DMS79 treated with DMSO at 0.1 percent for 48 hours (cell line): Measurements from ENCODE around the gene GPRASP2.

Experiments
- DNase-seq: peaks from one replicate; lab custom pipeline; 2025; lab: John Stamatoyannopoulos, UW

GPRASP2 gene

DNA sequence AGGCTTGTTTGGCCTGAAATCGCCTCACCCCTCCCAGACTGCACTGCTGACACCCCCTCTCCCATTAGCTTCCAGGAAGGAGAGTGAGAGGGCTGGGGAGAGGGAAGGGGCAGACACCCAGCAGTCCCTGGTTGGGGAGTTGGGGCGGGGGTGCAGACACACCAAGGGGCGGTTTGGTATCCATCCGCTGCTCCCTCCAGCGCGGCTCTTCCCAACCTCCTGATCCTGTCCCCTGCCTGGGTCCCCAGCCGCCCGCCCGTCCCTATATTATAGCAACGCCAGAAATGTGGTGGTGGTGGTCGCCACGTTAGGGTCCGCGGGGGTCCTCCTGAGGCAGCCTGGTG is 33.2 kb downstream of the GPRASP2 start:
- DNase-seq: no peak

DNA sequence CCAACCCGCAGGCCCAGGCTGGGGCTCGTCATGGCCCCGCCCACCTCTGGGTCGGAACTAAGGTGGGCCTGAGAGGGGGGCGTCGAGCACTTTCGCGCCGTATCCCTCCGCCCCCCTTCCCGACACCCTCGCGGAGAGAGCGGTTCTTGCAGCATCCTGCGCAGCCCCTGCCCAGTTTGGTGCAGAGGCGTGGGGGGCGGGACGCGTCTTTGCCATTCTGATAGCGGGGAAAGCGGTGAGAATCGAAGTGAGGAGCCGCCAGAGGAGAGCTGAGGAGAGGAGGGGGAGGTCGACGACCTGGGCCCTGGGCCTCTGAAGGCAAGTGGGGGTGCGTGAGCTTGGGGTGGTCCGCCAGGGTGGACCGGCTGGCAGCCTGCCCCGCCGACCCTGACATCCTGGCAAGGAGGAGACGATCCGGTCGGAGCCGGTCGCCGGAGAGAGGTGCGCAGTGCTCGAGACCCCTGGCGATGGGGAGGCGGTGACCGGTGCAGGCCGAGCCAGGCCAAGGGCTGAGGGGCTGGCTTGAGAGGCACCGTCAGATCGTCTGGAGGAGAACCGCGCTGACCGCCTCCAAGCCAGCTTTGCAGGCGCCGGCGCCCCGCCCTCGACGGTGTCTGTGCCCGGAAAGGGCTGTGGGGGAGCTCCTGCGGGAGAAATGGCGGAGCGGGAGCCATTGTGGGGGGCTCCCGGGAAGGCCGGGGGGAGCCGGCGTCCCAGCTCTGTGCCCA is 33.8 kb downstream of the GPRASP2 start:
- DNase-seq: no peak

DNA sequence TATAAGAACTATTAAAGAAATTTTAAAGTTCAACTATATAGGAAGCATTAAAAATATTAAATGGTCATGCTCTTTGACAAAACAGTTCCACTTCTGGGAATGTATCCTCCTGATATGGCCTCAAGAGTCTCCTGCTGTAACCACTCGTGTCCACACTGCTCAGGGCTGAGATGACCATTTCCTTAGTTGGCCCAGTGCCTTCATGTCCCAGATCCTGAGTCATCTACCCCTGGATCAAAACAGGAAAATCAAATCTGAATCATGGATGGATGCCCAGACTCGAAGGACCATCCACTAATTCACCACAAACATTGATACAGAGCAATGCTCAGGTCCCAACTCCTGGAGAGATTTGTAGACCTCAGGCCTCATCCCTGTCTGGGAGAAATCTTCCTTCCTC is 53.0 kb downstream of the GPRASP2 start:
- no peak for DNase-seq

DNA sequence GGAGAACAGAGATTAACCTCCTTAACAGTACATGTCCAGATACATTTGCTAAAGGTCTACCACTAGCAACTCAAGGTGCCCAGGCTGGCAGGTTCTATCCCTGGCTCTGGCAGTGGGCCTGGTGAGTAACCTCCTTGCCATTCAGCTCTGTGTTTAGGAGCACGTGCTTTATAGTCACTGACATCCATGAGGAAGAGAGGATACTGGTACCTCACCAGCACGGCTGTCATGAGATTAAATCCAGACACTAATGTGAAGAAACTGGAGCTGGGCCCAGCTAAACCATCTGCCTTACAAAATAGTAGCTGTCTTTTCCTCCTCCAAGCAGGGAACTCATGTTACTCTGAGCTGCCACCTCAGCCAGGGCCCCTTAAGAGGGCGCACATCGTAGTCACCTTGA is 53.6 kb downstream of the GPRASP2 start:
- no peak for DNase-seq

DNA sequence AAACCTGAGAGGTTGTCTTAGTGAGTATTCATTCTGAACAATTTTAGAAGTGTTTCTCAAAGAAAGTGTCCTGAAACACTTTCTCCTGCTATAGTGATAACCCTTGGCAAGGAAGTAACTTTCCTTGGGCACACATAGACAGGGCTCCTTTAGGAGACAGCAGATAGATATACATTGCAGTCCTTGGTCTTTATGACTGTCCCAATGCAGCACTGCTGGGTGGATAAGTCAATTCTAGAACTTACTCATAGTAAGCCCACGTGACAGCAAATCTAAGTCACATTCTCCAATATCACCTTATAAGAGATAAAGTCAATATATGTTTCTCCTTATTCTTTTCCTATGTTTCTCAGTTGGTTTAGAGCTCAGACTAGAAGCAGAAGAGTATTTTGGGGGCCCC is 55.0 kb downstream of the GPRASP2 start:
- DNase-seq: no peak
